Measurements from ENCODE around the gene THEMIS2. TPM values are rescaled to one million over a fixed set of nuclear protein-coding genes. Genes with fewer than 3 reads are reported as not detected.

Gene THEMIS2
- total and polyA plus RNA-seq, 9 of the 15 experiments (the other 6 are each of a cell fraction or from before 2014, with no cell fraction given): 2.3 to 12.7 (median 8.0) TPM

DNA sequence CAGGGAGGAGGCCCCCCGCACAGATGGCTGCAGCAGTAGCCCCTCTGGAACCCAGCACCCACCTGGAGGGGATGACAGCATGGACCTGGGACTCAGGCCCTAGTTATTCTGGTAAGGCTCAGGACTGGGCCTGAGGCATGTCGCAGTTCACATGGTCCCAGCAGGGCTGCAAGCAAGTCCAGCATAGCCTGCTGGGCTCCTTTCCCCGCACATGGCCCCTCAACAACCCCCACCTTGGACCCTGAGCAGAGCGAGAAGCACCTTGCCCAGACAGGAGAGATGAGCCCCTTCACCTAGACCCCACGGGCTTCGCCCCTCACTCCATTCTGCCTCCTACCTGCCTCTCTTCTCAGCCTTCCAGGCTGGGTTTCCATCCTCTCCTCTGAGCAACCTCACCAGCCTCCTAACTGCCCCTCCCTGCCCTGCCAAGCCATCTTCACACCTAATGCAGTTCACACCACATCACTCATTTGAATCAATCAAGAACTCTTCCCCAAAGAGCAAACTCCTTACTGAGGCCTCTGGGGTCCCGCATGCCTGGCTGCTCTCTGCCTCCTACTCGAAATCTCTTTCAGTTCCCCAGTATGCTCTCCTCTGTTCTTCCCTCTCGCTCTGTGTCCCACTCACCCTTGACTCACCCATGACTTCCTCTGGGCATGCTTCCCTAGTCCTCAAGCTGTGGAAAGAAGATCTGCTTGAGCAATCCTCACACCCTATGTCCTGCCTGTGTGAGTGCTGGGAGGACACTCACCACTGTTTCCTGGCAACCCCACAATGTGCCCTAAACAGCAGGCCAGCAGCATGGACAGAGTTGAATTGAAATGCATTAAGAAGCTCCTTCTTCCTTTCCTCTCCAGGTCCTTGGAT is 9.4 kb upstream of the THEMIS2 start (continued):
- TF ChIP-seq, protein P1, sequence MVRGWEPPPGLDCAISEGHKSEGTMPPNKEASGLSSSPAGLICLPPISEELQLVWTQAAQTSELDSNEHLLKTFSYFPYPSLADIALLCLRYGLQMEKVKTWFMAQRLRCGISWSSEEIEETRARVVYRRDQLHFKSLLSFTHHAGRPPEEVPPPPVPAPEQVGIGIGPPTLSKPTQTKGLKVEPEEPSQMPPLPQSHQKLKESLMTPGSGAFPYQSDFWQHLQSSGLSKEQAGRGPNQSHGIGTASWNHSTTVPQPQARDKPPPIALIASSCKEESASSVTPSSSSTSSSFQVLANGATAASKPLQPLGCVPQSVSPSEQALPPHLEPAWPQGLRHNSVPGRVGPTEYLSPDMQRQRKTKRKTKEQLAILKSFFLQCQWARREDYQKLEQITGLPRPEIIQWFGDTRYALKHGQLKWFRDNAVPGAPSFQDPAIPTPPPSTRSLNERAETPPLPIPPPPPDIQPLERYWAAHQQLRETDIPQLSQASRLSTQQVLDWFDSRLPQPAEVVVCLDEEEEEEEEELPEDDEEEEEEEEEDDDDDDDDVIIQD (CRISPR knock-in tag; IDR thresholded peaks at IDR 0.05): no peak
- TF ChIP-seq HDAC2 (IDR thresholded peaks at IDR 0.05): 0 out of 2 replicates have a peak, but pooled peaks have one; percentile 18

DNA sequence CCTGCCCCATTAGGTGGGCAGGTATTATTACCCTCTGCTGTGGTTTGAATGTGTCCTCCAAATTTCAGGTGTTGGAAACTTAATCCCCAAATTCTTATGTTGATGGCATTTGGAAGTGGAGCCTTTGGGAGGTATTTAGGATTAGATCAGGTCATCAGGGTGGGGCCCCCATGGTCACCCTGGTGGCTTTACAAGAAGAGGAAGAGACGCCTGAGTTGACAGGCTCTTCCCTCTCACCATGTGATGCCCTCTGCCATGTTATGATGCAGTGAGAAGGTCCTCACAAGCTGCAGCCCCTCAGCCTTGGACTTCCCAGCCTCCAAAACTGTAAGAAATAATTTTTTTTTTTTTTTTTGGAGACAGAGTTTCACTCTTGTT is 8.8 kb upstream of the THEMIS2 start:
- ChIA-PET CTCF (ENCODE audit: low intra/inter-chr PET ratio) (interaction anchor here (0.5 kb wide), 1 partner anchor 804 kb away, joined by 3 read pairs; no protein-coding TSS in a partner anchor), POLR2A (interaction anchor here (0.6 to 1.1 kb wide), 3 partner anchors 32 to 256 kb away, joined by 3 to 4 read pairs (median 3); no protein-coding TSS in a partner anchor)
- Histone ChIP-seq H3K9me3 (replicated peaks; ENCODE audit: control insufficient read depth, insufficient read depth, low read depth, low read length) (no peaks in the 10 kb centered on the region), H3K4me2 (ENCODE audit: insufficient read depth, low read length) (no peak overlapping the region), H3K4me3 (no peak overlapping the region), H4K20me1 (replicated peaks; ENCODE audit: control insufficient read depth, insufficient read depth, low read length) (no peaks in the 10 kb centered on the region), H3K4me1 (replicated peaks in 1 of 2; ENCODE audit: control insufficient read depth in 2 of 2, insufficient read depth in 2 of 2, low read length in 2 of 2) (peaks cover 30 to 59% of the 10 kb centered on the region in 2 experiments), H3K9ac (ENCODE audit: insufficient read depth in 1 of 2, low read depth in 2 of 2, low read length in 2 of 2) (peak overlapping the region in 1 of 2 experiments; percentile 18; a peak in 1 of 4 replicates), H3K36me3 (ENCODE audit: control insufficient read depth, insufficient read depth, low read length) (no peaks in the 10 kb centered on the region), H2AFZ (ENCODE audit: low read depth, low read length) (peak overlapping the region; percentile 35), H3K9me1 (ENCODE audit: control insufficient read depth, insufficient read depth, low read length) (no peaks in the 10 kb centered on the region), H3K27me3 (ENCODE audit: control insufficient read depth in 2 of 2, insufficient read depth in 2 of 2, low read length in 2 of 2) (no peaks in the 10 kb centered on the region), H3K27ac (ENCODE audit: extremely low read depth, low read depth, low read length) (no peak overlapping the region; the same call in 2 of the 3 replicates), H3K79me2 (ENCODE audit: control insufficient read depth, insufficient read depth, low read length) (no peaks in the 10 kb centered on the region)
- FAIRE-seq: no peak
- 33% methylated on average over 1 of the region's 1 CpG for WGBS (ENCODE audit: insufficient coverage, low coverage, missing lambda C conversion rate)
- in situ Hi-C loops (cut with MboI) (loop anchor here (5.0 to 10.0 kb wide), 2 partner anchors 104 to 331 kb away; no protein-coding TSS in a partner anchor), intact Hi-C loops (cut with micrococcal nuclease) (no loop called here)
- no peak for DNase-seq (ENCODE audit: extremely low read depth in 1 of 4, low spot score in 3 of 4)
- BruUV-seq (replicated peaks): no TSS peak
- ATAC-seq: no peak
- TF ChIP-seq CXXC5 (CRISPR knock-in tag; IDR thresholded peaks at IDR 0.05) (0 out of 2 replicates have a peak, but pooled peaks have one; percentile 17), CREB3L1 (IDR thresholded peaks at IDR 0.05; ENCODE audit: borderline replicate concordance, low read depth) (no peak), ZNF165 (CRISPR knock-in tag; IDR thresholded peaks at IDR 0.05; ENCODE audit: borderline replicate concordance) (no peak), ZNF384 (IDR thresholded peaks at IDR 0.05; ENCODE audit: low read depth, low read length) (no peak), ZNF280A (IDR thresholded peaks at IDR 0.05; ENCODE audit: low read depth, partially characterized antibody) (no peak), SETDB1 (IDR thresholded peaks at IDR 0.05; ENCODE audit: low read length) (no peak), ZKSCAN8 (CRISPR knock-in tag; IDR thresholded peaks at IDR 0.05) (no peak), HNRNPK (IDR thresholded peaks at IDR 0.05; ENCODE audit: low read depth, low read length, poor library complexity, severe bottlenecking) (no peak)
- TF ChIP-seq, protein P1 (CRISPR knock-in tag; IDR thresholded peaks at IDR 0.05): no peak
